SK-N-SH treated with all-trans-retinoic acid at 6 μM for 48 hours (cell line): Measurements from ENCODE around the gene PRKG1.

Source experiments
- ATAC-seq: fragments of 200-7000 bp; cut with Tn5 transposase; 3 replicates; pipeline ENCODE4 v1.9.1; 2020; ENCODE audit warnings: mild to moderate bottlenecking, moderate library complexity
- ARNTL ChIP-seq: fragments of 450-650 bp; formaldehyde crosslinking; IDR thresholded peaks from 2 replicates; pipeline ENCODE4 v1.5.0; 2020; ENCODE audit warnings: low read depth, mild to moderate bottlenecking, moderate library complexity, borderline replicate concordance
- CSDC2 ChIP-seq: fragments of 250-450 bp; sonication (Bioruptor Pico); IDR thresholded peaks from 2 replicates; pipeline ENCODE4 v1.5.0; 2020; ENCODE audit warnings: mild to moderate bottlenecking, moderate library complexity
- ESRRG ChIP-seq: fragments of 250-450 bp; sonication (Bioruptor Pico); IDR thresholded peaks from 2 replicates; pipeline ENCODE4 v1.6.1; 2021; ENCODE audit warnings: mild to moderate bottlenecking
- GLIS3 ChIP-seq: fragments of 250-450 bp; sonication (Bioruptor Pico); IDR thresholded peaks from 2 replicates; pipeline ENCODE4 v1.5.0; 2020; ENCODE audit warnings: mild to moderate bottlenecking, moderate library complexity
- ISL1 ChIP-seq: fragments of 250-450 bp; sonication (Bioruptor Pico); IDR thresholded peaks from 2 replicates; pipeline ENCODE4 v2.1.2; 2022; ENCODE audit warnings: mild to moderate bottlenecking, moderate library complexity
- PPARA ChIP-seq: fragments of 250-450 bp; sonication (Bioruptor Pico); IDR thresholded peaks from 2 replicates; pipeline ENCODE4 v1.5.0; 2020; ENCODE audit warnings: mild to moderate bottlenecking, borderline replicate concordance
- RARB ChIP-seq: fragments of 250-450 bp; sonication (Bioruptor Pico); IDR thresholded peaks from 2 replicates; pipeline ENCODE4 v1.8.0; 2021; ENCODE audit warnings: mild to moderate bottlenecking, moderate library complexity
- TCF4 ChIP-seq: fragments of 250-450 bp; sonication (Bioruptor Pico); IDR thresholded peaks from 2 replicates; pipeline ENCODE4 v1.8.0; 2021; ENCODE audit warnings: mild to moderate bottlenecking, moderate library complexity, borderline replicate concordance
- TOX ChIP-seq: fragments of 250-450 bp; sonication (Bioruptor Pico); IDR thresholded peaks from 2 replicates; pipeline ENCODE4 v1.8.0; 2021; ENCODE audit warnings: mild to moderate bottlenecking, moderate library complexity, borderline replicate concordance
- ZC3H10 ChIP-seq: fragments of 250-450 bp; sonication (Bioruptor Pico); IDR thresholded peaks from 2 replicates; pipeline ENCODE4 v1.5.1; 2021; ENCODE audit warnings: mild to moderate bottlenecking, moderate library complexity
- ZFP3 ChIP-seq: fragments of 250-450 bp; sonication (Bioruptor Pico); IDR thresholded peaks from 2 replicates; pipeline ENCODE4 v1.5.0; 2020; ENCODE audit warnings: mild to moderate bottlenecking, moderate library complexity
- ZFP30 ChIP-seq: fragments of 450-650 bp; formaldehyde crosslinking; IDR thresholded peaks from 2 replicates; pipeline ENCODE4 v1.5.0; 2022; ENCODE audit warnings: mild to moderate bottlenecking, moderate library complexity
- ZNF565 ChIP-seq: fragments of 450-650 bp; formaldehyde crosslinking; conservative IDR thresholded peaks from 2 replicates; pipeline ENCODE4 v1.5.0; 2020; ENCODE audit warnings: low read depth, mild to moderate bottlenecking, moderate library complexity
- ZNF70 ChIP-seq: fragments of 450-650 bp; formaldehyde crosslinking; IDR thresholded peaks from 2 replicates; pipeline ENCODE4 v1.5.0; 2020; ENCODE audit warnings: mild to moderate bottlenecking, moderate library complexity
- ZNF8 ChIP-seq: fragments of 450-650 bp; formaldehyde crosslinking; IDR thresholded peaks from 2 replicates; pipeline ENCODE4 v1.5.0; 2020; ENCODE audit warnings: mild to moderate bottlenecking, moderate library complexity
- TF ChIP-seq, protein P1 (sequence below): fragments of 250-450 bp; sonication (Bioruptor Pico); IDR thresholded peaks from 2 replicates; pipeline ENCODE4 v1.5.0; 2020; ENCODE audit warnings: mild to moderate bottlenecking, moderate library complexity
- TF ChIP-seq, protein P2 (sequence below): fragments of 250-450 bp; sonication (Bioruptor Pico); IDR thresholded peaks from 2 replicates; pipeline ENCODE4 v1.5.1; 2021; ENCODE audit warnings: mild to moderate bottlenecking, moderate library complexity
- TF ChIP-seq, protein P3 (sequence below): fragments of 250-450 bp; sonication (Bioruptor Pico); IDR thresholded peaks from 2 replicates; pipeline ENCODE4 v1.8.0; 2021; ENCODE audit warnings: low read depth, mild to moderate bottlenecking, moderate library complexity, borderline replicate concordance
- TF ChIP-seq, protein P4 (sequence below): fragments of 250-450 bp; sonication (Bioruptor Pico); IDR thresholded peaks from 2 replicates; pipeline ENCODE4 v1.8.0; 2020; ENCODE audit warnings: mild to moderate bottlenecking, moderate library complexity, borderline replicate concordance

The PRKG1 gene

DNA sequence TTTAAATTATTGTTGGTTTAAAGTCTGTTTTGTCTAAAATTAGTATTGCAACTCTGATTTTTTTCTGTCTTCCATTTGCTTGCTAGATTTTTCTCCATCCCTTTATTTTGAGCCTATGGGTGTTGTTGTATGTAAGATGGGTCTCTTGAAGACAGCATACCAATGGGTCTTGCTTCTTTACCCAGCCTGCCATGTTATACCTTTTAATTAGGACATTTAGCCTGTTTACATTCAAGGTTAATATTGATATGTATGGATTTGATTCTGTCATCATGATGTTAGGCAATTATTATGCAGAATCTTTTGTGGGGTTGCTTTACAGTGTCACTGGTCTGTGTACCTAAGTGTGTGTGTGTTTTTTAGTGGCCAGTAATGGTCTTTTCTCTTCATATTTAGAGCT is 906.5 kb downstream of the PRKG1 start (continued):
- TF ChIP-seq ZNF8 (CRISPR knock-in tag) (no peak), ZFP3 (no peak), CSDC2 (CRISPR knock-in tag) (no peak), ESRRG (no peak), TCF4 (CRISPR knock-in tag) (no peak), GLIS3 (CRISPR knock-in tag) (no peak), ZNF565 (CRISPR knock-in tag) (no peak), ZNF70 (CRISPR knock-in tag) (no peak)
- TF ChIP-seq, all 23 proteins: peak for 0

GRCh38 chr10:51981731-51982130 is 907.4 kb downstream of the PRKG1 start:
- TF ChIP-seq, protein P1, sequence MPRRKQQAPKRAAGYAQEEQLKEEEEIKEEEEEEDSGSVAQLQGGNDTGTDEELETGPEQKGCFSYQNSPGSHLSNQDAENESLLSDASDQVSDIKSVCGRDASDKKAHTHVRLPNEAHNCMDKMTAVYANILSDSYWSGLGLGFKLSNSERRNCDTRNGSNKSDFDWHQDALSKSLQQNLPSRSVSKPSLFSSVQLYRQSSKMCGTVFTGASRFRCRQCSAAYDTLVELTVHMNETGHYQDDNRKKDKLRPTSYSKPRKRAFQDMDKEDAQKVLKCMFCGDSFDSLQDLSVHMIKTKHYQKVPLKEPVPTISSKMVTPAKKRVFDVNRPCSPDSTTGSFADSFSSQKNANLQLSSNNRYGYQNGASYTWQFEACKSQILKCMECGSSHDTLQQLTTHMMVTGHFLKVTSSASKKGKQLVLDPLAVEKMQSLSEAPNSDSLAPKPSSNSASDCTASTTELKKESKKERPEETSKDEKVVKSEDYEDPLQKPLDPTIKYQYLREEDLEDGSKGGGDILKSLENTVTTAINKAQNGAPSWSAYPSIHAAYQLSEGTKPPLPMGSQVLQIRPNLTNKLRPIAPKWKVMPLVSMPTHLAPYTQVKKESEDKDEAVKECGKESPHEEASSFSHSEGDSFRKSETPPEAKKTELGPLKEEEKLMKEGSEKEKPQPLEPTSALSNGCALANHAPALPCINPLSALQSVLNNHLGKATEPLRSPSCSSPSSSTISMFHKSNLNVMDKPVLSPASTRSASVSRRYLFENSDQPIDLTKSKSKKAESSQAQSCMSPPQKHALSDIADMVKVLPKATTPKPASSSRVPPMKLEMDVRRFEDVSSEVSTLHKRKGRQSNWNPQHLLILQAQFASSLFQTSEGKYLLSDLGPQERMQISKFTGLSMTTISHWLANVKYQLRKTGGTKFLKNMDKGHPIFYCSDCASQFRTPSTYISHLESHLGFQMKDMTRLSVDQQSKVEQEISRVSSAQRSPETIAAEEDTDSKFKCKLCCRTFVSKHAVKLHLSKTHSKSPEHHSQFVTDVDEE (CRISPR knock-in tag) = no peak
- TF ChIP-seq TCF4 (CRISPR knock-in tag) = no peak
- TF ChIP-seq GLIS3 (CRISPR knock-in tag) = no peak
- TF ChIP-seq ZNF565 (CRISPR knock-in tag) = no peak
- no peak for TF ChIP-seq ZNF8 (CRISPR knock-in tag)
- TF ChIP-seq, protein P2, sequence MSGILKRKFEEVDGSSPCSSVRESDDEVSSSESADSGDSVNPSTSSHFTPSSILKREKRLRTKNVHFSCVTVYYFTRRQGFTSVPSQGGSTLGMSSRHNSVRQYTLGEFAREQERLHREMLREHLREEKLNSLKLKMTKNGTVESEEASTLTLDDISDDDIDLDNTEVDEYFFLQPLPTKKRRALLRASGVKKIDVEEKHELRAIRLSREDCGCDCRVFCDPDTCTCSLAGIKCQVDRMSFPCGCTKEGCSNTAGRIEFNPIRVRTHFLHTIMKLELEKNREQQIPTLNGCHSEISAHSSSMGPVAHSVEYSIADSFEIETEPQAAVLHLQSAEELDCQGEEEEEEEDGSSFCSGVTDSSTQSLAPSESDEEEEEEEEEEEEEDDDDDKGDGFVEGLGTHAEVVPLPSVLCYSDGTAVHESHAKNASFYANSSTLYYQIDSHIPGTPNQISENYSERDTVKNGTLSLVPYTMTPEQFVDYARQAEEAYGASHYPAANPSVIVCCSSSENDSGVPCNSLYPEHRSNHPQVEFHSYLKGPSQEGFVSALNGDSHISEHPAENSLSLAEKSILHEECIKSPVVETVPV (CRISPR knock-in tag) = no peak
- TF ChIP-seq, protein P3, sequence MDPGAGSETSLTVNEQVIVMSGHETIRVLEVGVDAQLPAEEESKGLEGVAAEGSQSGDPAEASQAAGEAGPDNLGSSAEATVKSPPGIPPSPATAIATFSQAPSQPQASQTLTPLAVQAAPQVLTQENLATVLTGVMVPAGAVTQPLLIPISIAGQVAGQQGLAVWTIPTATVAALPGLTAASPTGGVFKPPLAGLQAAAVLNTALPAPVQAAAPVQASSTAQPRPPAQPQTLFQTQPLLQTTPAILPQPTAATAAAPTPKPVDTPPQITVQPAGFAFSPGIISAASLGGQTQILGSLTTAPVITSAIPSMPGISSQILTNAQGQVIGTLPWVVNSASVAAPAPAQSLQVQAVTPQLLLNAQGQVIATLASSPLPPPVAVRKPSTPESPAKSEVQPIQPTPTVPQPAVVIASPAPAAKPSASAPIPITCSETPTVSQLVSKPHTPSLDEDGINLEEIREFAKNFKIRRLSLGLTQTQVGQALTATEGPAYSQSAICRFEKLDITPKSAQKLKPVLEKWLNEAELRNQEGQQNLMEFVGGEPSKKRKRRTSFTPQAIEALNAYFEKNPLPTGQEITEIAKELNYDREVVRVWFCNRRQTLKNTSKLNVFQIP (CRISPR knock-in tag) = no peak
- no peak for TF ChIP-seq ARNTL (CRISPR knock-in tag)
- no peak for TF ChIP-seq ZNF70 (CRISPR knock-in tag)
- no peak for TF ChIP-seq ISL1 (CRISPR knock-in tag)
- no peak for TF ChIP-seq TOX (CRISPR knock-in tag)
- TF ChIP-seq RARB (CRISPR knock-in tag) = no peak
- TF ChIP-seq, protein P4, sequence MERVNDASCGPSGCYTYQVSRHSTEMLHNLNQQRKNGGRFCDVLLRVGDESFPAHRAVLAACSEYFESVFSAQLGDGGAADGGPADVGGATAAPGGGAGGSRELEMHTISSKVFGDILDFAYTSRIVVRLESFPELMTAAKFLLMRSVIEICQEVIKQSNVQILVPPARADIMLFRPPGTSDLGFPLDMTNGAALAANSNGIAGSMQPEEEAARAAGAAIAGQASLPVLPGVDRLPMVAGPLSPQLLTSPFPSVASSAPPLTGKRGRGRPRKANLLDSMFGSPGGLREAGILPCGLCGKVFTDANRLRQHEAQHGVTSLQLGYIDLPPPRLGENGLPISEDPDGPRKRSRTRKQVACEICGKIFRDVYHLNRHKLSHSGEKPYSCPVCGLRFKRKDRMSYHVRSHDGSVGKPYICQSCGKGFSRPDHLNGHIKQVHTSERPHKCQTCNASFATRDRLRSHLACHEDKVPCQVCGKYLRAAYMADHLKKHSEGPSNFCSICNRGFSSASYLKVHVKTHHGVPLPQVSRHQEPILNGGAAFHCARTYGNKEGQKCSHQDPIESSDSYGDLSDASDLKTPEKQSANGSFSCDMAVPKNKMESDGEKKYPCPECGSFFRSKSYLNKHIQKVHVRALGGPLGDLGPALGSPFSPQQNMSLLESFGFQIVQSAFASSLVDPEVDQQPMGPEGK (CRISPR knock-in tag) = no peak
- TF ChIP-seq, all 23 proteins: peak for 0
- no peak for ATAC-seq

GRCh38 chr10:51983481-51983880 is 909.2 kb downstream of the PRKG1 start:
- ATAC-seq = no peak
- TF ChIP-seq PPARA (CRISPR knock-in tag) = no peak
- TF ChIP-seq, protein P4 (CRISPR knock-in tag) = no peak
- TF ChIP-seq CSDC2 (CRISPR knock-in tag) = no peak
- TF ChIP-seq ZC3H10 (CRISPR knock-in tag) = no peak
- TF ChIP-seq ZNF8 (CRISPR knock-in tag) = no peak
- TF ChIP-seq RARB (CRISPR knock-in tag) = no peak

- TF ChIP-seq, protein P1 (CRISPR knock-in tag) = no peak
- TF ChIP-seq TCF4 (CRISPR knock-in tag) (no peak), ZFP30 (CRISPR knock-in tag) (no peak)
- ATAC-seq = no peak
Observed at GRCh38 chr10:51985336-51985735, 911.0 kb downstream of the PRKG1 start.
